NT2/D1 (cell line): Measurements from ENCODE around the gene ANKAR.

Experiments
- YY1 ChIP-seq: IDR thresholded peaks from 2 replicates; pipeline ENCODE4 v1.6.1; 2011; ENCODE audit not compliant: insufficient read length, insufficient read depth
- ZNF274 ChIP-seq: IDR thresholded peaks from 2 replicates; pipeline ENCODE4 v1.6.1; 2011; ENCODE audit warnings: mild to moderate bottlenecking, low read depth, low read length

DNA sequence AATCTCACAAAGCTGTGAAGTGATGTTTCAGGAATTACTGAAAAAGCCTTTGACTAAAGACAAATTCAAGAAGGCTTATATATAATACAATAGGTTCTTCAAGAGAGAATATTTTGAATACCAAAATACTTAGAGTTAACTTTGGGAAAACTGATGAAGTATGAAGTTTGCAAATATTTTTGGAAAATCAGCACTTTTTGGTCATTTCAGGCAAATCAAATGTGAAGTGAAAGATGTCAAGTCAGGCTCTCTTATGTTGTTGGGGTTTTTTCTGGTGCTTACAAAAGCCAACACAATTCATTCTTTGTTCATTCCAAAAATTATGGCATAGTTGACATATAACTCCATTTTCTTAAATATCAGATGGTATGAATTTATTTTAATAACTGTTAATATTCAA lies 27.9 kb upstream of the ANKAR start:
- TF ChIP-seq ZNF274 (no peak), YY1 (no peak)
